HG03457 (cell line): Measurements from ENCODE around the gene UHRF1.
"Not testable (repeated sequence)": the region's sequence is repeated elsewhere in the genome, so short reads cannot be mapped to it uniquely, and the experiment has no call there.

Experiments
- ATAC-seq: cut with Tn5 transposase; IDR thresholded peaks from one replicate; pipeline ENCODE4 v1.9.1; 2021; ENCODE audit warnings: moderate number of reproducible peaks; ENCODE audit not compliant: unreplicated experiment

UHRF1 gene

DNA sequence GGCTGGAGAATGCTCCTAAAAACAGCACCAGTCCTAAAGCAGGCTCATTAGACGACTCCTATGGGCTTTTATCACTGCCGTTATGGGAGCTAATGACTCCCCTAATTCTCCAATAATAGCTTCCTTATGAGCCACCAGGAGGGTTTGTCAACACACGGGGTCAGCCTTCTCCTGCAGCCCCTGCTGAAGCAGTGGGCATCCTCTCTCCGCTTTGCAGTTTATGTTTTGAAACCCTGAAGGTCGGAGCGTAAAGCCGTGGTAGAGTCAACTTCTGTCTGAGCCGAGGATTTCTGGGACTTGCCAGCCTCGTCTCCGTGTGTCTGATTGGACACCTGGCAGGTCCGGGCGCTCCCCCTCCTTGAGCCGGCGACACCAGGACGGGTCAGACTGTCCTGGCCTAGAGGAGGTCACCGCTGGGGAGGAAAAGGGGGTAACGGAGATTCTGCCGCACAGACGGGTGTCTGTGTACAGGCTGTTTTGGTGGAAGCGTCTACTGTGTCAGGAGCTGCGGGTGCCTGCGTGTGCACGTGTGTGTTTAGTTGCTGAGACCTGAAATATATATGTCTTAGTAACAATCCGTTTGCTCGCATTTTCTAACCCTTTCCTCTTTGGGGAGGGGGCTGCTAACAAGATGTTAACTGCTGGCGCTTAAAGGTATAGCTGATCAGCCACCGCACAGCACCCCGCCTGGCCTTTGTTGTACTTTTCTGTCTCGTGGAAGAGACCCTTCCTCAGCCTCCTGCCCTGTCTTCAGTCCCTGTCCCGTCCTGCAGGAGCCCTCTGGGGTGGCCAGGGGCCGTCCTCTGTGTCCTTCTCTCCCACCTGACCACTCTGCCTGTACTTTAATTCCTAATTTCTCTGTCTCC, 61.5 kb downstream of the UHRF1 start:
- no peak for ATAC-seq

- ATAC-seq: no peak
Measured at GRCh38 chr19:4971424-4971793, 62.1 kb downstream of the UHRF1 start.

DNA sequence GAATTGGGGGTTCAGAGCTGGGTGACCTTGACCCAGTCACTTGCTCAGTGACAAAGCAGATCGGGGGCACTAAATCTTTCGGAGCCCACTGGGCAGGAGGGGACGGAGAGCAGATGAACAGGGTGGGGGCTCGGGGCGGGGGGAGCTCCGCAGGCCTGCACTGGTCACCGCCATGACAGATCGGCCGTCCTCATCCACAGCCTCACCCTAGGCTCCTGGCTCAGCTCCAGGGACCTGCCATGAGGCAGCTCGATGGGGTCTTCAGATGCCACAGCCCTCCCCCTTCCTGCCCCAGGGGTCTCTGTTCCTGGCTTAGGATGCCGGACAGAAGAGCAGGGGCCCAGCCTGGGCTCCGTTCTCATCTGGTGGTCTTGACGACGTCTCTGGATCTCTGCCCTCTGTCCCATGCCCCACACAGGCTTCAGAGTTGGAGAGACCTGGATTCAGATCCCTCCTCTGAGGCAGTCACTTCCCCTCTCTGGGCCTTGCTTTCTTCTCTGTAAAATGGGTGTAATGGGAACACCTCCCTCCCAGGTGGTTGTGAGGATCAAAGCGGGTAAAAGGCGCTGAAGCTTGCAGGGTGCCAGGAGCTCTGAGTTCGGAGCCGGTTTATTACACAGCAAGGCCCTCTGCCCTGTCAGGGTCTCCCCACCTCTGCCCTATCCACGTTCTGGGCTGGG, 62.7 kb downstream of the UHRF1 start:
- no peak for ATAC-seq

DNA sequence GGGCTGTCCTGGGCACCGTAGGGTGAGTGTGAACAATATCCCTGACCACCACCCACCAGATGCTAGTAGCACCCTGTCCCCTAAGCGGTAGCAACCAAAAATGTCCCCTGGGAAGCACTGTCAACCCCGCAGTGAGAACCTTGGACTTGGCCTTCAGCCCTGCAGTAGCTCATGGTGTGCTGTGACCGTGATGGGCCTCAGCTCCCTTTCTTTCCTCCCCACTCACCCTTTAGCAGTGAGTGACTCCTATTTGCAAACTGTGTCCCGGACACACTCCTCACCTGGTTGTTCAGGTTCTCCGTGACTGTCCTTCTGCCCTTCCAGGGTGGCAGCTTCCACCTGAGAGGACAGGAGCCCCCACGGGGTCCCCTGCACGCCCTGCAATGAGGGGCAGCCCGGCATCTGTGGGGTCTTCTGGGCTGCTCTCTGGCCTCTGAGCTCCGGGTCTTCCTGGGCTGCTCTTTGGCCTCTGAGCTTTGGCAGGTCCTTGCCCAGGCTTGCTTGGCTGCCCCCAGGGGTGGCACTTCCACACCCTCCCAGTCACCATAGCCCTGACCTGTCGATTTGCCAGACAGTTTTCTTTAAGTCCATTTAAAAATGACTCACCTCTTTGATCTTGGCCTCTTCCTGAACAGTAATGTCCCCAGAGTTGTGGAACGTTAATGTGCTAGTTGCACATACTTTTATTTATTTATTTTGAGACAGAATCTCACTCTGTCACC, 63.4 kb downstream of the UHRF1 start:
- no peak for ATAC-seq

- ATAC-seq: no peak
Measured at GRCh38 chr19:4974880-4975469, 65.7 kb downstream of the UHRF1 start.

DNA sequence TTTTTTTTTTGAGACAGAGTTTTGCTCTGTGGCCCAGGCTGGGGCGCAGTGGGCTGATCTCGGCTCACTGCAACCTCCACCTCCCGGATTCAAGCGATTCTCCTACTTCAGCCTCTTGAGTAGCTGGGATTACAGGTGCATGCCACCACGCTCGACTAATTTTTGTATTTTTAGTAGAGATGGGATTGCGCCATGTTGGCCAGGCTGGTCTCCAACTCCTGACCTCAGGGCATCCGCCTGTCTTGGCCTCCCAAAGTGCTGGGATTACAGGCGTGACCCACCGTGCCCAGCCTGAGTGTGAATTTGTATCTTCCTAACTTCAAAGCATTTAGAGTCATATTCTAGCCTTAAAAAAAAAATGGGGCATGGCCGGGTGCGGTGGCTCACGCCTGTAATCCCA, 66.3 kb downstream of the UHRF1 start:
- not testable (repeated sequence) for ATAC-seq

DNA sequence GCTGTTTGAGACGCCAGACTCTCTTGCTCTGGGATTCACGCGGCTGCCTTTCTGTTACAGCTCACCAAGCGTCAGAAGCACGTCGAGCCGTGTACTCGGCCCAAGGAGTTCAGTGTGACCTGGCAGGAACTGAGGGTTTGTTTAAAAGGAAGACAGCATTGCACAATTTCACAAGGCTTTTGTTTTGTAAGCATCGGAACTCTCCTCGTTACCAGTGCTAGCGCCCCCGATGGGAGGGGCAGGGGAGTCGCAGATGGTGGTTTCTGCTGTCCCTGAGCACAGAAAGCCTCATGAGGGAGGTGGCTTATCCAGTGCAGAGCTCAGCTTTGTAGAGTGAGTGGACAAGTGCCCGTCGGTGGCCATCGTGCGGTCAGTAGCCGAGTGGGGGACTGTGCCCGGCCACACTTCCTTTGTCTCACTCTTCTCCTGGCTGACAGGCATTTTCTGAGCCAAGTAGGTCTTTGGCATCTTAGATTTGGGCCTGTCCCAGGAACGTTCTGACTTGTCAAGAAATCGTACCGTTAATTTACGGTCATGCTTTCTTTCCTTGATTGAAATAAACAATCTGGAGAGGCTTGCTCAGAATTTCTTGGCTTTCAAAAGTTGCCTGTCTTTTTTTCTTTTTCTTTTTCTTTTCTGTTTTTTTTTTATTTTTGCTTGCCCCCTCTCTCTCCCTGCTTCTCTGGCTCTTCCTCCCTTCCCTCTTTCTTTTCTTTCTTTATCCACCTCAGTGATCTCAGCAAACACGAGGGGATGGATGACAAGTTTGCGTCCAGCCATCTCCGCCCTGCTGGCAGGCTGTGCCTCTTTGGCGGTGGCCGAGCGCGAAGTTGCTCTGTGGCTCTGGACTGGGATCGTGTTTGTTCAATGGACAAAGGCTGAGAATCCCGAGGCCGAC, 67.3 kb downstream of the UHRF1 start:
- ATAC-seq: no peak

DNA sequence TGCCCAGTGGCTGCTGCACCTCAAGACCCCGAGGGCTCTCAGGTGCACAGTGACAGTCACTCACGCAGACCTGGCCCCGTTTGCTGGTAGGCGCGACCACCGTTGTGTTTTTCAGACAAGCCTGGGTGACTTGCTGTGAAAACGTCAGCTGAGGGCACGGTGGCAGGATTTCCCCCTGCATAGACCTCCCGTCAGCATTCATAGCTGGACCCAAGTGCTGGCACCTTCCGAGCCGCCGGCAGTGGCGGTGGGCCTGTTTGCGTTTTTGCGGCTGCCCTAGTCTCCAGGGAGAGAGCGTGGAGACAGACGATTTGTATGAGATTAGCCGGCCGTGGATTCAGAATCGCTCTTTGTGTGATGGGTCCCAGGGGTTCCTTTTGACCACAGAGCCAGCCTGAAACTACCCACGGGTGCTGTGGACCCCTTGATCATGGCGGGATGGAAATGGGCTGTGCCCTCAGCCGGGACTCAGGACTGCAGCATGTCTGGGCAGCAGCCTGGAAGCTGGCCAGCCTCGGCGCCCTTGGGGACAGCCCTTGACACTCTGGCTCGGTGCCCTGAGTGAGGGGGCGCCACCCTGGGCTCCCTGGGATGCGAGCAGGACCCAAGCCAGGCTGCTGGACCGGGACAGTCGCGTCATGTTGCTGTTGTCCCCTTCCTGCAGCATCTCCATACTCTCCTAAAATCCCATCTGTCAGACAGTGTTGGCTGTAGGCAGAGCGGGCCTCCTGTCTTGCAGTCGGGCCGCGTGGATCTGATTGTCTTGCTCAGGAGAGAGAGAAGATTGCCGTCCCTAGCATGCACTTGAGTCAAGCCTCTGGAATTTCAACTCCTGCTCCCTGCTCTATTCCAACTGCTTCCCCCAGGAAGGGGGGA, 68.2 kb downstream of the UHRF1 start:
- ATAC-seq: no peak

GRCh38 chr19:4979211-4979807, 70.0 kb downstream of the UHRF1 start:
- no peak for ATAC-seq

GRCh38 chr19:4980067-4980466, 70.8 kb downstream of the UHRF1 start:
- no peak for ATAC-seq

- ATAC-seq: no peak
Measured at GRCh38 chr19:4980838-4981680, 71.8 kb downstream of the UHRF1 start.

GRCh38 chr19:4981681-4981958, 72.3 kb downstream of the UHRF1 start:
- no peak for ATAC-seq

DNA sequence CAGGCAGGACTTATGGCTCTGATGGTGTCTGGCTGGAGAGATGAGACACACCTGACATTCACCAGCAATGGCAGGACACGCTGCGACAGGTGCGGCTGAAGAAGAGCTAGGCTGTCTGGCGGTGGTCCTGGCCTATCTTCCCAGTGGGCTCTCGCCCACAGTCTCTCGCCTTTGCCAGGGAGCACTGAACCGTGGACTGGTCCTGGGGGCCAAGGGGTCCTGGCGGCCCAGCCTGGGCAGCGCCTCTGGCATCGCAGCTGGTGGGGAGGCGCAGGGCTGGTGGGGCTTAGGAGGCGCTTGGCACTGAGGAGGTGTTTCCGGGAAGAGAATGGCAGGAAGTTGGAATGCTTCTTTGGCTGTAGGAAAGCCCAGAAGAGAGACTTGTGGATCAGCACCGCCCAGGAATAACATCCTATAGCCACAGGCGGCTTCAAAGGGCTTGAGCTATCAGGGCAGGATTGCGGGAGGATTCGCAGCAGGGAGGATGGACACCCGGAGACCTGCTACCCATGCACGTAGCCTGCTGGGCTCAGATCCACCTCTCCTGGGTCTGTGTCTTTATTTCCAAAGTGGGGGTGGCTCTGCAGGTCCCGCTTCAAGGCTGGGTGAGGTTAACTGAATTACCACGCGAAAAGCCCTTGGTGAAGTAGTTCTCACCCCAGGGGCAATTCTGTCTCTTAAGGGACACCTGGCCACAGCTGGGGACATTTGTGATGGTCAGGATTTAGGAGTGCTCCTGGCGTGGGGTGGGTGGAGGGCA, 74.2 kb downstream of the UHRF1 start:
- no peak for ATAC-seq

DNA sequence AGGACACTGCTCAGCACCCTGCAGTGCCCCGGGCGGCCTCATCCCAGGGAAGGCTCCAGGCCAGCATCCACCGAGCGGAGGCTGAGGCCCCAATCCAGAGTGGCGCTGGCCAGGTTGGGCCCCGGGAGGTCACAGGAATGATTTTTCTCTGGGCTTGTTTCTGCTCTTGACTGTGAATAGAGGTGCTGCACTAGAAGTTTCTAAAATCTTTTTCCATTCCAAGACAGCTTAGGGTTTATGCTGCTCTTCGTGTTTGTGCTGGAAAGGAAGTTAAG, 74.7 kb downstream of the UHRF1 start:
- ATAC-seq: no peak

GRCh38 chr19:4984438-4984990, 75.2 kb downstream of the UHRF1 start:
- no peak for ATAC-seq

DNA sequence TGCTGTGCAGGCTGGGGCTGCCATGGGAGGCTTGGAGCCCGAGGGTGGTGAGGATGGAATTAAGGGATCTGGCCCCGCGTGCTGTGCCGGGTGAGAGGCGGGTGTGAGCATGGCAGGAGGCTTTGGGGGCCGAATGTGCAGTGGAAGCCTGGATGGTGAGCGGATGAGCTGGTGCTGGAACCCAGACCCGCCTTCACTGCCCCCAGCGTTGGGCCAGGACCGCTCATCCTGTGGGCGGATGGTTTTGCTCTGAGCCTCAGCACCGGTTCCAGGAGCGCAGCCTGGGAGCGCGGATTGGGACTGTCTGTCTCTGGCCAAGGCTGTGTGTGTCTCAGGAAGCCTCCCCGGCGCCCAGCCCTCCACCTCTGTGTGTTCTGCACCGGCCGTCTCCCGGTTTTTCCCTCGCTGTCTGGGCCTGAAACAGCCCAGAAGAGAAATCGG, 76.3 kb downstream of the UHRF1 start:
- ATAC-seq: no peak

GRCh38 chr19:4986056-4986455, 76.8 kb downstream of the UHRF1 start:
- ATAC-seq: no peak
